Measurements from ENCODE around the gene PRDM16.

PRDM16 gene

GRCh38 chr1:3327936-3328590, 259.1 kb downstream of the PRDM16 start:
- TF ChIP-seq, protein P1, sequence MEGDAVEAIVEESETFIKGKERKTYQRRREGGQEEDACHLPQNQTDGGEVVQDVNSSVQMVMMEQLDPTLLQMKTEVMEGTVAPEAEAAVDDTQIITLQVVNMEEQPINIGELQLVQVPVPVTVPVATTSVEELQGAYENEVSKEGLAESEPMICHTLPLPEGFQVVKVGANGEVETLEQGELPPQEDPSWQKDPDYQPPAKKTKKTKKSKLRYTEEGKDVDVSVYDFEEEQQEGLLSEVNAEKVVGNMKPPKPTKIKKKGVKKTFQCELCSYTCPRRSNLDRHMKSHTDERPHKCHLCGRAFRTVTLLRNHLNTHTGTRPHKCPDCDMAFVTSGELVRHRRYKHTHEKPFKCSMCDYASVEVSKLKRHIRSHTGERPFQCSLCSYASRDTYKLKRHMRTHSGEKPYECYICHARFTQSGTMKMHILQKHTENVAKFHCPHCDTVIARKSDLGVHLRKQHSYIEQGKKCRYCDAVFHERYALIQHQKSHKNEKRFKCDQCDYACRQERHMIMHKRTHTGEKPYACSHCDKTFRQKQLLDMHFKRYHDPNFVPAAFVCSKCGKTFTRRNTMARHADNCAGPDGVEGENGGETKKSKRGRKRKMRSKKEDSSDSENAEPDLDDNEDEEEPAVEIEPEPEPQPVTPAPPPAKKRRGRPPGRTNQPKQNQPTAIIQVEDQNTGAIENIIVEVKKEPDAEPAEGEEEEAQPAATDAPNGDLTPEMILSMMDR (IDR thresholded peaks at IDR 0.05; ENCODE audit: low read depth, low read length), result no peak

DNA sequence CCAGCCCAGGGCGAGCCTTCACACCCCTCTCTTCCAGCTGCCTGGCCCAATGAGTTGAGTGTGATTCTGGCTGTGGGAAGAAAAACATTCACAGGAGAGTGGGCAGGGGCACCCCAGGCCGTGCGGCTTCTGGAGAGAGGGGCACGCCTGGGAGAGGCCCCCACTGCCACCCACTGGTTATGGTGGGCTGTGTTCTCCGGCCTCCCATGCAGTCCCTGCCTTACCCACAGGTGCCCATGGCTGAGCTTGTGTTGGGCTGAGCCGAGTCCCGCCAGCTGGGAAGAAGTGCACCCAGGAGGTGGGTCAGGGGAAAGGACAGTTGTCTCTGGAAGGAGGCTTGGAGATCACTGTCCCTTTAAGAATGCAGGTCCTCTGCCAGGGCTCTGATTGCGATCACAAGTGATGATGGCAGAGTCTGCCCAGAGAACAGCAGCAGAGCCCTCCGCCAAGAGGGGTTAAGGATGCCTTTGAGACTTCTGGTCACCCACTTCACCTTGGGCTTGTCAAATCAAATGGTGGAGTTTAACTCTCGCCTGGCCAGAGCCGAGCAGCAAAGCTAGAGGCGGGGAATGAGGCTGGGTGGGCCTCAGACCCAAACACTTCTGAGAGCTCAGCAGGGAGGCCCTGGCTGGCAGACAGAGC, 260.8 kb downstream of the PRDM16 start:
- no peak for DNase-seq
- Histone ChIP-seq H3K27me3 (ENCODE audit: insufficient read depth, low read depth, severe bottlenecking) (no peaks in the 10 kb centered on the region), H3K9me3 (ENCODE audit: severe bottlenecking) (no peaks in the 10 kb centered on the region), H3K4me3 (ENCODE audit: low read depth, low read length) (no peak overlapping the region), H3K36me3 (no peaks in the 10 kb centered on the region), H3K27ac (no peak overlapping the region)
- TF ChIP-seq, protein P1 (IDR thresholded peaks at IDR 0.05; ENCODE audit: low read depth, low read length), result no peak

More at GRCh38 chr1:3327936-3328590, 259.1 kb downstream of the PRDM16 start:
- H3K36me3 ChIP-seq, result no peaks in the 10 kb centered on the region
- no peak for DNase-seq
- no peak overlapping the region for H3K27ac ChIP-seq
- H3K4me3 ChIP-seq (ENCODE audit: low read depth, low read length), result no peak overlapping the region
- no peaks in the 10 kb centered on the region for H3K27me3 ChIP-seq (ENCODE audit: insufficient read depth, low read depth, severe bottlenecking)
- no peaks in the 10 kb centered on the region for H3K9me3 ChIP-seq (ENCODE audit: severe bottlenecking)

GRCh38 chr1:3330771-3331245, 261.8 kb downstream of the PRDM16 start:
- DNase-seq, result no peak
- no peak overlapping the region for H3K27ac ChIP-seq
- TF ChIP-seq, protein P1 (IDR thresholded peaks at IDR 0.05; ENCODE audit: low read depth, low read length), result no peak
- H3K27me3 ChIP-seq (ENCODE audit: insufficient read depth, low read depth, severe bottlenecking), result no peaks in the 10 kb centered on the region
- no peak overlapping the region for H3K4me3 ChIP-seq (ENCODE audit: low read depth, low read length)
- no peaks in the 10 kb centered on the region for H3K9me3 ChIP-seq (ENCODE audit: severe bottlenecking)
- H3K36me3 ChIP-seq, result no peaks in the 10 kb centered on the region

DNA sequence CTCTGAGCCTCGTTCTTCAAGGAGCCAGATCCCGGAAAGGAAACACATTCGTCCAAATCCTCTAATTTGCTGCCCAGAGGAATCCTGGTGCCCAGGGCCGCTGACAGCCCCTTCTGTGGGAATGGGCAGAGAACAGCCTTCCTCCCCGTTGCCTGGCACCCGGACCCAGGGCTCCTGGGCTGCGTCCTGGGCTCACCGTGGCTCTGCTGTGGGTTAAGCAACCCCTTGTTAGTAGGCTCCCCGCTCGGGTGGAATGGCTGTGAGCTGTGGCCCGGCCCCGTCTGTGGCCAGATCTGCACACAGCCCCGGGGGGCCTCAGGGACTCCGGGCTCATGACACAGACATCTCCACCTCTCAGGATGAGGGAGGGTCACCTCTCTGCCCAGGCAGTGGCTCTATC, 262.6 kb downstream of the PRDM16 start:
- Histone ChIP-seq H3K27me3 (ENCODE audit: insufficient read depth, low read depth, severe bottlenecking) (no peaks in the 10 kb centered on the region), H3K4me3 (ENCODE audit: low read depth, low read length) (no peak overlapping the region), H3K27ac (no peak overlapping the region), H3K36me3 (no peaks in the 10 kb centered on the region), H3K9me3 (ENCODE audit: severe bottlenecking) (no peaks in the 10 kb centered on the region)
- TF ChIP-seq, protein P1 (IDR thresholded peaks at IDR 0.05; ENCODE audit: low read depth, low read length), result no peak
- no peak for DNase-seq

GRCh38 chr1:3332043-3332442, 263.0 kb downstream of the PRDM16 start:
- Histone ChIP-seq H3K4me3 (ENCODE audit: low read depth, low read length) (no peak overlapping the region), H3K27ac (no peak overlapping the region), H3K27me3 (ENCODE audit: insufficient read depth, low read depth, severe bottlenecking) (no peaks in the 10 kb centered on the region), H3K9me3 (ENCODE audit: severe bottlenecking) (no peaks in the 10 kb centered on the region), H3K36me3 (no peaks in the 10 kb centered on the region)
- no peak for DNase-seq
- TF ChIP-seq, protein P1 (IDR thresholded peaks at IDR 0.05; ENCODE audit: low read depth, low read length), result no peak

All from WERI-Rb-1 (cell line).